Astrocyte of the cerebellum (primary cell): ENCODE measurements around the gene MSMO1.

Experiments used
- DNase-seq: peaks from one replicate; pipeline ENCODE4 v3.0.0-alpha.2; 2011; ENCODE audit warnings: low read depth
- H3K4me3 ChIP-seq: 2 replicates; pipeline ENCODE4 v1.5.1; 2011; ENCODE audit warnings: mild to moderate bottlenecking, low read depth, low read length, moderate library complexity
- in situ Hi-C: cut with HindIII; loops from 2 replicates; pipeline ENCODE4 v1.10.0; 2017; ENCODE audit warnings: low sequenced_read_pairs
- TF ChIP-seq, protein P1 (sequence below): IDR thresholded peaks from 2 replicates; pipeline ENCODE4 v1.5.1; 2012; ENCODE audit warnings: low read length, low read depth, moderate library complexity, mild to moderate bottlenecking; ENCODE audit errors: missing control alignments

MSMO1 gene

DNA sequence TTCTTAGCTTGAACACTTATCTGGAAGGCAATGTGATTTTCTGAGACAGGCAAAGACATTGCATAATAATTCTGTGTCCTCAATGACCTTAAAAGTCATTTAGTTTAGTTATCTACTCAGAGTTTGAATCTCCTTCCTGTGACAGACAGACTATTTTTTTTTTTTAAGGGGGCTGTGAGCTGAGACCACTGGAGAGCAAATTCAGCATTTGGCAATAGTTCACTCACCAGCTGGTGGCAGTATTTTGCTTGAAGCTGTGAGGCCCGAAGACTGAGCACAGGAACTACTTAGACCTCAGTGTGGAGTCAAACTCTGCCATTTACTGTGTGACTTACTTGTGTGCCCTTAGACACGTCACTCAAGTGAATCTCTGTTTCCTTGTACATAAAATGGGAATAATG lies 28.4 kb downstream of the MSMO1 start:
- in situ Hi-C loops: no loop called here
- no peak for DNase-seq
- H3K4me3 ChIP-seq: no peak overlapping the region
- TF ChIP-seq, protein P1, sequence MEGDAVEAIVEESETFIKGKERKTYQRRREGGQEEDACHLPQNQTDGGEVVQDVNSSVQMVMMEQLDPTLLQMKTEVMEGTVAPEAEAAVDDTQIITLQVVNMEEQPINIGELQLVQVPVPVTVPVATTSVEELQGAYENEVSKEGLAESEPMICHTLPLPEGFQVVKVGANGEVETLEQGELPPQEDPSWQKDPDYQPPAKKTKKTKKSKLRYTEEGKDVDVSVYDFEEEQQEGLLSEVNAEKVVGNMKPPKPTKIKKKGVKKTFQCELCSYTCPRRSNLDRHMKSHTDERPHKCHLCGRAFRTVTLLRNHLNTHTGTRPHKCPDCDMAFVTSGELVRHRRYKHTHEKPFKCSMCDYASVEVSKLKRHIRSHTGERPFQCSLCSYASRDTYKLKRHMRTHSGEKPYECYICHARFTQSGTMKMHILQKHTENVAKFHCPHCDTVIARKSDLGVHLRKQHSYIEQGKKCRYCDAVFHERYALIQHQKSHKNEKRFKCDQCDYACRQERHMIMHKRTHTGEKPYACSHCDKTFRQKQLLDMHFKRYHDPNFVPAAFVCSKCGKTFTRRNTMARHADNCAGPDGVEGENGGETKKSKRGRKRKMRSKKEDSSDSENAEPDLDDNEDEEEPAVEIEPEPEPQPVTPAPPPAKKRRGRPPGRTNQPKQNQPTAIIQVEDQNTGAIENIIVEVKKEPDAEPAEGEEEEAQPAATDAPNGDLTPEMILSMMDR: peak; percentile 71

DNA sequence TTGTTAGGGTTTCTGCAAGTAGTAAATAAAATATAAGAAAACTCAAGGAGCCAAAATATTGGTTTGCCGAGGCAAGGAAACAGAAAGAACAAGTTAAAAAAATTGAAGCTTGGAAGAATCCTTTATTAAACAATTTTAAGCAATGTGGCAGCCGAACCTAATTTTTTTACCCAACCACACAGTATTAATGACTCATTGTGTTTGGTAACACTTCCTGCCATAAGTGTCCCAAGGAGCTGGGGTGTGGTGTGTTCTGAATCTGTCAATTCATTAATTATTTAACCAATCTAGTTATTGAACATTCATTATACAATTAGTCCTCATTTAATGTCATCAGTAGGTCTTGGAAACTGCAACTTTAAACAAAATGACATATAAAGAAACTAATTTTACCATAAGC lies 32.0 kb downstream of the MSMO1 start:
- no peak for DNase-seq
- in situ Hi-C loops: no loop called here
- no peak overlapping the region for H3K4me3 ChIP-seq
- TF ChIP-seq, protein P1: no peak

DNA sequence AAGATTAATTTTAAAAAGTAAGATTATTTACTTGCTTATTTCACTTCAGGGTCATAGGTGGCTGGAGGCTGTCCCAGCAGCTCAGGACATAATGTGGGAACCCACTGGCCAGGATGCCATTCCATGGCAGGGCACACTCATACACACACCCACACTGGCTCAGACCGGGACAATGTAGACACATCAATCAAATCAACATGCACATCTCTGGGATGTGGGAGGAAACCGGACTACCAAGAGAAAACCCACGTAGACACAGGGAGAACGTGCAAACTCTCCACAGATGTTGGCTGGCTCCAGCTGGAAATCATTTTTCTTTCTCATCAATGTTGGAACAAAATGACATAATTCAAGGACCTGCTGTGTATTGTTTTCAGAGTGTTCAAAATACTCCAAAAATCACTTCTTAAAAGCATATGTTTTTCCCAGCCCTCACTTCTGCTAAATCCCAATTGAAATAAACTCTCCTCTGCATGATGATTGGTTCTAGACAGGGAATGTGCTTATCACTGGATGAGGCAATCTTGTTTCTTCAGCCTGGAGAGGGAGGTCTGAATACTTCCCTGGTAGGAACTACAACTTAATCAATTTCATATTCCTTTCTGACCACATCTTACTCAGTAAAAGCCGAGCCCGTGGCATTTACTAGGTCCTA lies 32.7 kb downstream of the MSMO1 start:
- DNase-seq: no peak
- TF ChIP-seq, protein P1: no peak
- in situ Hi-C loops: no loop called here

DNA sequence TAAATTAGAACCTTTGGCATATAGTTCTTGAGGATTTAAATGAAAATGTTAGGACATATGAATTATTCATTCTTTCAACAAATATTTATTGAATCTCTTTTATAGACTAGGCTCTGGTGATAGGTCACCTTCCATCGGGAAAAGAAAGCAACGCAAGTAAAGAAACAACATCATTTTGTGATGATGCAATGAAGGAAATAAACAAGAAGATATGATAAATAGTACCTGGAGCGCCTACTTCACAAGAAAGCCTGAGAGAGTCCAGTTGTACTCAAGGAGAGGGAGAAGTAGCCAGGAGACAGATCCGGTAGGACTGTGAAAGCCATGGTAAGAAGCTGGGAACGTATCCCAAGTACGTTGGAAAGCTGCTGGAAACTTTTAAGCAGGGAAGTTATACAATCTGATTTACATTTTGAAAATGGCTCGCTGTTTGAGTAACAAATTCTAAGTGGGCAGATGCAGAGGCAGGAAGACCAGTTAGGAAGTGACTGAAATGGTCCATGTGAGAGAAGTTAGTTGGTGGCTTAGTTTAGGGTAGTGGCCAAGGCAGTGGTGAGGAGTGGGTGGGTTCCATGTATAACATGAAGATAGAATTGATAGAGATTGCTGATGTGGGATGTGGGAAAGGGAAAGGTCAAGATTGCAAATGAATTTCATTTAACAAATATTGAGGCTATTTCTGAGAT lies 33.7 kb downstream of the MSMO1 start:
- in situ Hi-C loops: no loop called here

More for the DNA sequence above, 32.7 kb downstream of the MSMO1 start:
- no peak overlapping the region for H3K4me3 ChIP-seq

DNA sequence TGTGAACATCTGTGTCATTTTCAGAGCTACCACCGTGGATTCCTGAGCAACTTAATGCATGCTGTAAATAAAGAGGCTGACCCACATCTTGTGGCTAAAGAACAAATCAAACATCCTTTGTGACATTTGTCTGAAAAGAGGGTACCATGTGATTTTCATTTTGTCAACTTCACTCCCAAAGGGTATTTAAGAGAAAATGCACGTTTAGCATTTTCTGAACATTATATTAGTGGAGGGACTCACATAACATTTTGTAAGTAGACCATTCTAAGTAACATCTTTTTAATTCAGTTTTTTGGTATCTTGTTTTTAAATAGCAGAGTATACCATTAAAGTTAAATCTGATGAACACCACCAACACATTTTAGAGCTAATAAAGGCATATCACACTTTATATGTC lies 34.3 kb downstream of the MSMO1 start:
- DNase-seq: no peak
- in situ Hi-C loops: no loop called here

More for the DNA sequence above, 33.7 kb downstream of the MSMO1 start:
- no peak for DNase-seq
- TF ChIP-seq, protein P1: no peak
- H3K4me3 ChIP-seq: no peak overlapping the region

DNA sequence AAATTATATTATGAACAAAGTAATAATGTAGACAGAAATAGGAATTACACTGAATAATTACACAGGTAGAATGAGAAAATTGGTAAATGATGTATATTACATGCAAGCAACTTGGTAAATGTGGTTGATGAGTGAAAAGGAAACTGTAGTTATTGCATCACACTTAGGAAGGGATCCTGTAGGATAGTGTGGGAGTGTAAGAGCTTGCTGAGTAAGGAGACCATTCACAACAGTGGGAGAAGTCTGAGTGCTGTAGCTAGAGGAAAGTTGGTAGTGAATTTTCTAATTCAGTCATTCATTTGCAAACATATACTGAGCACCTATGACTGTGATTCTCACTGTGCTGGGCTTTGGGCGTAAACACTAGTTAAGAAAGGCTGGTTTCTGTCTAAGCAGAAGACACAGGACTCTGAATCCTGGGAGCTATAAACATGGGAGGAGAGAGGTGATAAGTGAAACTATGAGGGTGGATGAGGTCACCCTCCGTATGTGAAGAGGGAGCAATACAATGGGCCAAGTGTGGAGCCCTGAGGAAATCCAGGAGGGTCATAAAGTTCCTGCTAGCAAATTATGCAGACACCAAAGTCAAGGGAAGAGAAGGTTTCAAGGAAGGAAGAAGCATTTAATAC lies 37.1 kb downstream of the MSMO1 start:
- H3K4me3 ChIP-seq: no peak overlapping the region
- in situ Hi-C loops: no loop called here
- TF ChIP-seq, protein P1: no peak
- DNase-seq: no peak

More for the DNA sequence above, 34.3 kb downstream of the MSMO1 start:
- TF ChIP-seq, protein P1: no peak
- no peak overlapping the region for H3K4me3 ChIP-seq
